HG03103 (cell line): Measurements from ENCODE around the gene CCND3.

Experiments used
- ATAC-seq: cut with Tn5 transposase; IDR thresholded peaks from one replicate; pipeline ENCODE4 v1.9.1; 2021; ENCODE audit warnings: low read depth; ENCODE audit not compliant: unreplicated experiment

The CCND3 gene

DNA sequence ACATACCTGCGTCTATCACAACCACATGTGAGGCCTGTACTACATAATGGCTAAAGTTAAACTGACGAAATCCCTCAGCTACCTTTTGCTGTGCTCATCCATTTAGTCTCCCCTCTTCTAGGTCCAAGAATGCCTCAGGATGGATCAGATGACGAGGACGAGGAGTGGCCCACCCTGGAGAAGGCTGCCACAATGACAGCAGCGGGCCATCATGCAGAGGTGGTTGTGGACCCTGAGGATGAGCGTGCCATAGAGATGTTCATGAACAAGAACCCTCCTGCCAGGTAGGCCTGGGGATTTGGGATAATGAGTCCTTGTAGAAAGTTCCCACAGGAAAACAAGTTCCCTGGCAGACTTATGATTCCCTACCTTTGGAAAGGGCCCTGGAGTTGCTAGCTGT is 14.4 kb downstream of the CCND3 start:
- ATAC-seq = no peak

DNA sequence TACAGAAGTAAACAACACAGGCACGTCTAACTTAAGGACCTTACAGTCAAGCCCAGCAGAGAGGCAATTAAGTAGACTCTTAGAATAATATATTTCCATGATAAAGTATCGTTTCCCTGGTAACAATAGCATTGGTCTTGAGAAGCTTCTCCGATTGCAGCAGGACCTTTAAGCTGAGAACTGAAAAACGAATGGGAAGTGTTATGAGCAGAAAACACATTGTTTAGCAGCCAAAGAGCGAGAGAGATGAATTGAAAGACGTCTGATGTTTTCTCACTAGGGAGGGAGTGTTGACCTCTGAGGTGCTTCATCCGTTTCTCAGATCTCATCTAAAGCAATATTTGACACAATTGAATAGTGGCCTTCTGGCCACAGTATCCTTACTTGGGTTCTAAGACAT is 19.5 kb downstream of the CCND3 start:
- no peak for ATAC-seq

DNA sequence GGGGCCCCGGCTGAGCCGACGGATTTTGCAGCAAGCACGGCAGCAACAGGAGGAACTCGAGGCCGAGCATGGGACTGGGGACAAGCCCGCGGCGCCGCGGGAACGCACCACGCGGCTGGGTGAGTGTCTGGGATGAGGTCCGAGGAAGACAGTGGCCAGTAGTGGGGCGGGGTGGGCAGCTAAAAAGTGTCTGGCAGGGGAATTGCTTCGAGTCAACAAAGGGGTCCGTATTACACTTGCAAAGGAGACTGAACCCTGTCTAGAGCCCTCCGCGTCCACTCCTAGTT is 20.0 kb downstream of the CCND3 start:
- peak; percentile 11 for ATAC-seq

DNA sequence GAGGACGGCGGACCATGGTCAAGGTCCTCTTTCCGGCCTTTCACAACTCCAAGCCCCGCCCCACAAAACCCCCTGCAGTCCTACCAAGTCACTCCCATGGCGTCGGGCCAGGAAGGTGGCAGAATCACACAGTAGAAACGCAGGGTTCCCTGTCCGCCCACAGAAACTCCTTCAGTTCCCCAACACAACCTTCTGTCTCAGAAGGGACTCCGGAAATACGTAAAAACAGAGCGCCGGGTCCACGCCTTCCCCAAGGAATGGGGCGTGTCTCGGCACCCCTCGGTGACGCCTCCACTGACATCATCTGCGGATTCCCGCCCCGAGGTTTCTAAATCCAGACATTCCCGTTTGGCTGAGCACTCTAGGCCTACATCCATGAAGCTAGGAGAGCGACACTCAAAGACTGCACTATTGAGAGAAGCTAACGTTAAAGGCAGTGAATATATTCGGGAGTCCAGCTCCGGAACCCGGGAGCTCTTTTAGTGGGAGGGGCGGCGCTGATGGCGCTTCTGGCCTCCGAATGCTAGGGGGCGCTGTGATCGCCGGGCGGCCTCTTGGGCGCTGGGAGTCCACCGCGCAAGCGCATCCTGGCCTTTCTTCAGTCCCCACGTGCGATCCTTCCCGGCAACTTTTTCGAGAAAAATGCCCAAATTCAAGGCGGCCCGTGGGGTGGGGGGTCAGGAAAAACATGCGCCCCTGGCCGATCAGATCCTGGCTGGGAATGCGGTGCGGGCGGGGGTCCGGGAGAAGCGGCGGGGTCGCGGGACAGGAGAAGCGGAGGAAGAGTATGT is 20.5 kb downstream of the CCND3 start, which contains the start of the genes BYSL and MED20:
BYSL (plus strand) TSS at position 579 of the 791 bp plus-strand sequence; CDS start at position 643, 64 bp downstream.
MED20 (minus strand) TSS at position 219 of the 791 bp plus-strand sequence; CDS start at position 98, 121 bp downstream.
- peak; percentile 78 for ATAC-seq

DNA sequence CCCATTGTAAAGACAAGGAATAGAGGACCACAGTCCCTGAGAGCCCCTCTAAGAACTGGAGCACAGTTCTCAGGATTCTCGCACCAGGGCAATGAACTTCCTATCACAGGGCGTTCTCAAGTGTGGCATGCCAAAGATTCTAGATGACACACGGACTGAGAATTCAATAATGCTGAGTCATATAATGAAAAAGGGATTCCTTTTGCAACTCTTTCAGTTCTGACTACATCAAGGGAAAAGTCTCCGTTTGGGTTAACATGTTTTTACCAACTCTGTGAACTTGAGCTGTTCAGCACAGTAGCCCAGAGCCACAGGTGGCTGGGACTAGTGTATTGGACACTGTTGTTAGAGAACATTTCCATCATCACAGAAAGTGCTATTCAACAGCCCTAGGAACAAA is 24.1 kb downstream of the CCND3 start:
- no peak for ATAC-seq

DNA sequence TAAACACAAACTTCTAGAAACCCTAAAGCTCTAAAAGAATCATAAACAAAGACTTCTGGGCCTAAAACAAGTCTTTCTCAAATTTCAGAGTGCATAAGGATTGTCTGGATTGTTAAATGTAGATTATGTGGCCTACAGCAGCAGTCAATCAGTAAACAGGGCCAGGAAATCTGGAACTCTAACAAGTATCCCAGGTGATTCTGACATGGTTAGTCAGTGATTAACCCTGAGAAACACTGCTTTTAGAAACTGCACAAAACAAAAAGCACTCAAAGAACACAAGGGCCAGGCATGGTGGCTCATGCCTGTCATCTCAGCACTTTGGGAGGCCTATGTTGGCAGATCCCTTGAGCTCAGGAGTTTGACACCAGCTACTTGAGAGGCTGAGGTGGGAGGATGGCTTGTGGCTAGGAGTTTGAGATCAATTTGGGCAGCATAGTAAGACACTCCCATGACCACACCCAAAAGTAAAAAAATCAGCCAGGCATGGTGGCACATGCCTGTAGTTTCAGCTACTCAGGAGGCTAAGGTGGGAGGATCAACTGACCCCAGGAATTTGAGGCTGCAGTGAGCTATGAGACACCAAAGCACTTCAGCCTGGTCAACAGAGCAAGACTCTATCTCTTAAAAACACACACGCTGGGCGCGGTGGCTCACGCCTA is 26.6 kb downstream of the CCND3 start:
- ATAC-seq = no peak

DNA sequence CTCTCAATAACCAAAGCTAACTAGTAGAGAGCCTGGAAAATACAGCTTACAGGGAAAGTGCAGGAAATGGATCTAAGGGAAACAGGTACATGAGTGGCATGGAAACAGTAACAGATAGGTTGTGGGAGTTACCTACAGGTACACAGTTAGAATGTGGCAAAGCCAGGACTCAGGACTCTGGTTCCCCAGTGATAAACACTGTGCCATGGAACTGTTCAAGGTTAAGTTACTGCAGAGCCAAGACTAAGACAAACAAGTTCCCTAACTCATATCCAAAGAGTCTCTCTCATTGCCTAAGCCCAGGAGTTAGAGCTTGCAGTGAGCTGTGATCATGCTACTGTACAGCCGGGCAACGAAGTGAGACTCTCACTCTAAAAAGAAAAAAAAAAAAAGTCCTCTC is 27.3 kb downstream of the CCND3 start:
- ATAC-seq = no peak

DNA sequence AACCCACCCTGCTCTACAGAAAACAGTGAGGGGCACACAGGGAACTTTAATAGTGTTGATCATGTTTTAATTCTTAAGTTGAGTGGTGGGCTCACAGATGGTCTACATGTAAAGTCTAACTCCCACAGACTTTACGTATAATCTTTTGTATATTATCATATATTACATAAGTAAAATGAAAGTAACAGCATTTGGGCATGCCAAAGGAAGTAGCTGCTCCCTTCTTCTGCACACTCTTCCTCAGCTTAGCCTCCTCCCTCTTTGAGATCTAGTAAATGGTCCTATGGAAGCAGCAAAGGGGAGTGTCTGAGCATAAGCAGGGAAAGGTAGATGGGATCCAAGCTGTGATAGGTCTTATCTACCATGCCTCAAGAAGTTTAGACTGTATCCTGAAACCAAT is 31.9 kb downstream of the CCND3 start:
- ATAC-seq = no peak

DNA sequence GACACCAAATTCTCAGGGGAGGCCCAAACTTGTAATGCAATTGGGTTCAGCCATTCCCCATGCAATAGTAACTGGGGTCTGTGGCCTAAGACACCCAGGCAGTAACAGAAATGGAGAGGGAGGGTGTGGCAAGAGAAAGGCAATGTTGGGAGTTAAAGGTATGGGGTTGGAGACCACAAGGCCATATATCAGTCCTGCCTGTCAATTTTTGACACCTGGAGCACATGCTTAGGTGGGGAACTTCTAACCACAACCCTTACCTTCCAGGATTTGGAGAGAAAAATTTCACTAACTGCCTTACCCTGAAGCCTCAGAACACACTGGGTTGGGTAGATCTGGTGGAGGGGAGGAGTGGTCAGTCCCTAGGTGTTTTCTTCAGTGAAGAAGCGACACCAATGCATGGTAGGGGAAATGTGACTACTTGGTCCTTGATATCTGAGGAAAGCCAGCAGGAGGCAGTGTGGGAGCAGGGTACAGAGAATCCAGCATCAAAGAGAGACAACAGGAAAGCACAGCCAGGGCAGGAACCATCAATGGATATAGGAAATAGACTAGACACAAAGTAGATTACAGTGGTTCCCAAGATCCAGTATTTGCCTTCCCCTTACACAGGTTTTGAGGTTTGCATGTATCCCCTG is 39.6 kb downstream of the CCND3 start:
- ATAC-seq = no peak

DNA sequence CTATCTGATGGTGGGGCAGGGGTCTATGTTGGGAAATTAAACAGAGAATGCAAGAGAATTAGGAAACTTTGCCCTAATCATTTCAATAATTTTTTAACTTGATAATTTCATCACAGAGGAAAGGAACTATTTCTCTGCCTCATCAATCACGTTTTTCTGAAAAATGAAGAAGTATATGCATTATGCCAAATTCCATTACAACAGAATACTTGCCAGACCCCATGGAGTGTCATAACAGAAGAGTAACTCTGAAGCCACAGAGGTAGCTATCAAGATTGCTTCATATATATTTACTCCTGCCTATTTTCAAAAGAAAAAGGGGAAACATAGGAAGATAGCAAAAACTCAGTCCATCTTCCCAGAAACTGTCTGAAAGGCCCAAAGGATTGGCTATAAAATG is 40.7 kb downstream of the CCND3 start:
- no peak for ATAC-seq

DNA sequence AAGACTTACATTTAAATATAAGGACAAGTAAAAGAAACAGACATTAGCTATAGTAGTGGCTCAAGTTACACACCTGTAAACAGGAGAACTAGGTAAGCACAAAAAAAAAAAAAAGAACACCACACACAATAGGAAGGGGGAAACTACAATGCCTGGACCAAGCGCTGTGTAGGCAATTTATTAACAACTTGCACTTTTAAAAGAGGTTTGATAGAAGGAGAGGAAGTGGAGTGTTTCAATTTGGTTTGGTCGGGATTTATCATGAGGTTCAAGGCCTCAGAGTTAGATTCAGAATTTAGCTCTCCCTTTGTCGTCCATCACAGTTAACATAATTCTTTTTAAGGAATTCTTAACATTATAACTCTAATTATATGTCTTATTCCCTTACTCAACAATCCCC is 45.3 kb downstream of the CCND3 start:
- no peak for ATAC-seq

DNA sequence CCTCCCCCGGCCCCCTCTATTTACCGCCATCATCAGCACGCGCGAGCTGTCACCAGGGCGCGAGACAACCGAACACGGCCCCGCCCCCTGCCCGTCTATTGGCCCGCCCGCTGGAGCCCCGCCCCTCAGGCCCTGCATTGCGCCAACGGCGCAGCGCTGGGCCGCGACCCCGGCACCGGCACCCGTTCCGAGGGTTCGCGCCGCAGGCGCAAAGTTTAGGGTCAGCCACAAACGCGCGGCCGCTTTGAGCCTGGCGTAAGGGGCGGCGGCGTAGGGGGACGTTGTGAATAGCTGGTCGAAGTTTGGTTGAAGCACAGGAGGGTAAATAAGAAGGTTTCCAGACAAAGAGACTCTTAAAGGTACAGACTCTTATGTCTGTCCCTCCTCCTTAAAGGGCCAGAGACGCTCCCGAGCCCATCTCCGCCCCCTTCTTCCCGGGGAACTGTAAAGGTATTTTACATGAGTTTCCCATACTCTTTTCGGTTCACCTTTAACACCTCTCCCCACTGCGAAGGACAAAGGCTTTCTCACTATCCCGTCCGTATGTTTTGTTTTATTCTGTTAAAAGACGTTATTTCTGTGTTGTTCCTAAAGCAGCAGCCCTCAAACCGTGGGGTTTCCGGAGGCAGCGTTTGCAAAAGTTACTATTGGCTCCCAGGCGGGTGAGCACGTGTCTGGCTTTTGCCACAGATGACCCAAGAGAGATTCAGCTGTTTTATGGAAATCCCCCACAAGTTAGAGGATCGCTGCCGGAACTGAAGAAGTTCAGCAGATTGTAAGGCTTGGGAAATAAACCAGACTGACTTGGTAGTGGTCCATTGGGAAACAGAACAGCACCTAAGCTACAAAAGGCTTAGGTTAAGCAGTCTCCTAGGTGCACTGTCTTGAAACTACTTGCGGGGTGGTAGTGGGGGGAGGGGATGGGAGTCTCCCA is 46.0 kb downstream of the CCND3 start, which contains the start of gene USP49:
USP49 (minus strand) TSS at position 76 of the 934 bp plus-strand sequence. CDS start 88,392 bp downstream, outside the sequence.
- ATAC-seq = peak; percentile 72

DNA sequence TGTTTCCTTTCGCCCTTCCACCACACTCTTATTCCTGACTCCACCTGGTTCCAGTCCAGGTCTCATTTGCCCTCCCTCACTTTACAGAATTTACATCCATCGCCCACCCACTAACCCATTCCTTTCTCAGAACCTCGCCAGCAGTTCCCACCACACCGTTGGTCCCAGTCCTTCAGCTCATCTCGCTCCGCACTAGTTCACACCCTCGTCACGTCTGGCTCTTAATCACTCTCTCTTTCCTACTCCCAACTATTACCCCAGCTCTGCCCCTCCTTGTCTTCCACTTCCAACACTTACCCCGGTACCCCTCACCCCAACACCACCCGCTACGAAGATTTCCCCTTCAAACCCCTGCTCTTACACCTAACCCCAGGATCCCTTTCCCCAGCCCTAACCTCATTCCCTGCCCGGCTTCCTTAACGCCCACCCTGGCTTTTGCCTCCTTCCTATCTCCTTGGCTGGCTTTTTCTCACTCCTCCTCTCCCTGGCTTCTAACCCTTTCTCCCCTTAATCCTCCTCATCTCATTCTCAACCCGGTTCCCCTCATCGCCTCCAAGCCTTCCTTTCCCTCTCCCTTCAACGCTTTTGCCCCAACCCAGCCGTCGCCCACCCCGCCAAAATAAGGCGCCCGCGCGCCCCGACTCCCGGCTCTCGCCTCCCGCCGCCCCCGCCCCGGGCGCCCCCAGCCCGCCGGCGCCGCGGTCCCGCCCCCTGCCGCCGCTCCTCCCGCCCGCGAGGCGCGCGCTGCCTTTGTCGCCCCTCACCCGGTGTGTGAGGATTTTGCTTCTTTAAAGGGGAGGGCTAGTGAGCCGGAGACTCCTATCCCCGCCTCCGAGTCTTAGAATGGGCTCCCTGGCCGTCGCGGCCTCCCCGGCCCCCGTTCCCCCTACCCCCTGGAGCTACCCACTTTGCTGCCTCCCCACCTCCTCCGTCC is 47.0 kb downstream of the CCND3 start:
- peak; percentile 14 for ATAC-seq

DNA sequence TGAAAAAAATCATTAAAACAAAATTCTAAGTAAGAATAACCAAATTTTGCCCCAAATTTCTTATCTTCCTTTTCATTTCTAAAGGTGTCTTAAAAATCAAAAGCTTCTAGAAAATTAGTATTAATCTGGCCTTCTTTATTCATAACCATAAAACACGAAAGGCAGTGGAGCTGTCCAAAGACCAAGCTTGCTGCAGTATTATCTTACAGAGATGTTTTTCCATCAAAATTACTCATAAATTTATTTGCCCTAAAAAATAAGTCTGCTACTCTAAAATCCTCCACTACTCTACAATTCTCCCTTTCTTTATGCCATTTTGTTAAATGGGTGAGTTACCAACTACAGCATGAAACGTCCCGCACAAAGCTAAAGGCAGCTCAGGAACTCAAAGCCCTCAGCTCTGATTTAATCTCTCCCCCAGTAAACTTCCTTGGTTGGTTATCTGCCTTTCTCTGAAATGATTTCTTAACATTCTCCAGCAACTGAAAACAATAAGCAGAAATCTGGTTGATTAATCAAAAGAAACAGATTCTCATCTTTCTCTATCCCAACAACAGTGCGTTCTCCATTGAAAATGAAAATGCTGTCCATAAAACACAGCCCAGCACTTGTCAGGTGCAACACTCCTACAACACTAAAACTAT is 48.6 kb downstream of the CCND3 start:
- no peak for ATAC-seq

DNA sequence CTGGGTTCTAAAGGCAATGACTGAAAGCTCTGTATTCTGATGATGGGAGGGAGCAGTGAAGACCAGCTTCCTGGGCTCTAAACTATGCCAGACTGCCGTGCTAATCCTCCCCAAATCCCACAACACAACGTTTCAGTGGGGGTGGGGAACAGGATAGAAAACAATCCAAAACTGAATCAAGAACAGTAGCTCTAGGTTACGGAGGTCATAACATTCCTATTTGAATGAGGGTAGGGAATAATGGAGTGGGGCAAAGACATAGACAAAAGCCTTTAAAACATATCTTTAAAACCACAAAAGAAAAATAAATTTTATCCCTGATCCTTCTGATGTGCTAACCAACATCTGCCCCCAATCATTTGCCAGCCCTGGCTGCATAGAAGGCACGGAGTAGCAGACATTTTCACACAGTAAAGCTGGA is 54.3 kb downstream of the CCND3 start:
- no peak for ATAC-seq

DNA sequence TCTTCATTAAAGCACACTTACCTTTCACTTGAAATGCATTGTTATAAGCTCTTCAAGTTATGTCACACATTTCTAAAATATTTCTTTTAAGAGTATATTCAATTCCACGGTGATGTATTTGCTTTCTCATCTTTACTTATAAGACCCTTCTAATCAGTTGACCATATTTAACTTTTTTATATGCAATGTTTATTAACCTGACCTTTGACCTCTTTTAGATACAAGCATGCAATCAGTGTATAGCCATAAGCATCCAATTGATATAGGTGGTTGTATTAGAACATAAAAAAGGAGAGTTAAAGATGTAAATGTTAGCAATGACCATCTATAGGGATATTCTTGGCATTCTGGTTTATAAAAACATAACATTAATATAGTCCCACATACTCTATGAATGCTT is 55.7 kb downstream of the CCND3 start:
- ATAC-seq = no peak

DNA sequence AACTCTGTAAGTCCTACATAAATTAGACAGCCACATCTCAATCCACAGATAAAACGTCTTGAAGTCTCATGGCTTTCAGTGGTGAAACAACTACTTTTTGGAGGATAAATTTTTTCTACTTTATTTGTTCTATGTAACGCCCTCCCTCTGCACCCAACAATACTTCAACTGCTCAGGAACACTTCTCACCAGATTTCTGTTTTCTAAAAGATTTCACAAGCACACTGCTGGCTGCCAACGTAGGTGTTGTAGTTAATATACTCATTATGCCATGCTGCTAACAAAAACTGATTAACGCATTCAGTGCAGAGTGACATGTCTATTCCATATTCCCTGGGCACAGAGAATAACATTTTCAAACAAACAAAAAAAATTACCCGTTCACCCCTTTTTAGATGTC is 56.7 kb downstream of the CCND3 start:
- no peak for ATAC-seq
